Suprapubic skin (tissue), 4 donors: Measurements from ENCODE around the gene ABHD16A. TPM values are rescaled to one million over a fixed set of nuclear protein-coding genes. Genes with fewer than 3 reads are reported as not detected.
A peak's percentile ranks its signal among the peaks of the same experiment; 100 is the strongest.

Source experiments
- DNase-seq, 2 donors: peaks; one replicate each; pipeline ENCODE4 v3.0.0-alpha.2; 2019; ENCODE audit warnings: low spot score in 2 of 2
- H3K27ac ChIP-seq: fragments of 200-600 bp; sonication (generic); one replicate; pipeline ENCODE4 v1.5.1; 2019
- H3K27me3 ChIP-seq: fragments of 200-600 bp; sonication (generic); one replicate; pipeline ENCODE4 v1.5.1; 2019
- H3K36me3 ChIP-seq: fragments of 200-600 bp; sonication (generic); one replicate; pipeline ENCODE4 v1.5.1; 2019
- H3K4me1 ChIP-seq: fragments of 200-600 bp; sonication (generic); one replicate; pipeline ENCODE4 v1.5.1; 2019
- H3K4me3 ChIP-seq: fragments of 200-600 bp; sonication (generic); one replicate; pipeline ENCODE4 v1.5.1; 2019; ENCODE audit warnings: mild to moderate bottlenecking
- H3K9me3 ChIP-seq: fragments of 200-600 bp; sonication (generic); one replicate; pipeline ENCODE4 v1.5.1; 2019
- CTCF ChIP-seq, 2 donors: fragments of 200-600 bp in 1 of 2; fragments of 450-650 bp in 1 of 2; sonication (generic) in 1 of 2; IDR thresholded peaks; one replicate each; pipeline ENCODE4 v1.5.1; 2016 to 2019; ENCODE audit warnings: antibody characterized with exemption in 2 of 2, mild to moderate bottlenecking in 1 of 2, moderate library complexity in 1 of 2
- EP300 ChIP-seq: sonication (generic); formaldehyde crosslinking; IDR thresholded peaks from one replicate; pipeline ENCODE4 v1.6.1; 2017; ENCODE audit warnings: antibody characterized with exemption
- POLR2A ChIP-seq, 2 donors: fragments of 450-650 bp; IDR thresholded peaks; one replicate each; pipeline ENCODE4 v1.6.1; 2017; ENCODE audit warnings: antibody characterized with exemption in 2 of 2, mild to moderate bottlenecking in 2 of 2, moderate library complexity in 2 of 2
- POLR2AphosphoS5 ChIP-seq, 3 donors: sonication (generic); formaldehyde crosslinking; IDR thresholded peaks; one replicate each; pipeline ENCODE4 v1.6.1; 2017; ENCODE audit warnings: antibody characterized with exemption in 3 of 3
- WGBS: methylation state at CpG from one replicate; pipeline ENCODE4 v1.1.5; 2018; 5-methylcytosine and 5-hydroxymethylcytosine counted together
- total RNA-seq, 4 donors: library from RNA; depleted of rRNA; stranded (reverse); fragments of >200 nt; gene quantifications; one replicate each; pipeline ENCODE4 v1.1.0, GENCODE V29; 2016

ABHD16A gene
- total RNA-seq, 4 donors from 2014 or later: 49.4 to 68.2 (median 57.3) TPM

- WGBS: 87% methylated on average over 22 of the region's 25 CpGs
Measured at GRCh38 chr6:31723980-31724691, 21.0 kb upstream of the ABHD16A start.

GRCh38 chr6:31723245-31723979 lies 20.3 kb upstream of the ABHD16A start, which contains the start of gene MPIG6B:
Gene MPIG6B, plus strand, starts transcription at chr6:31723373. Its CDS starts 11 bp downstream, at chr6:31723384.
- no peaks in the 10 kb centered on the region for H3K9me3 ChIP-seq
- H3K36me3 ChIP-seq: peaks cover 25% of the 10 kb centered on the region
- no peak for DNase-seq
- no peak for TF ChIP-seq POLR2AphosphoS5 (IDR thresholded peaks at IDR 0.05)
- TF ChIP-seq CTCF (IDR thresholded peaks at IDR 0.05): no peak
- TF ChIP-seq POLR2A (IDR thresholded peaks at IDR 0.05): no peak
- TF ChIP-seq EP300: no peak
- peak within 1 kb of the TSS; percentile 88 for H3K27ac ChIP-seq
- WGBS: 84% methylated on average over 33 of the region's 46 CpGs
- no peak within 1 kb of the TSS for H3K4me3 ChIP-seq
- H3K27me3 ChIP-seq: no peaks in the 10 kb centered on the region
- peaks cover 46% of the 10 kb centered on the region for H3K4me1 ChIP-seq

More at GRCh38 chr6:31723980-31724691, 21.0 kb upstream of the ABHD16A start:
- no peak for TF ChIP-seq POLR2AphosphoS5 (IDR thresholded peaks at IDR 0.05)
- no peak for TF ChIP-seq POLR2A (IDR thresholded peaks at IDR 0.05)
- TF ChIP-seq EP300: no peak
- no peak for TF ChIP-seq CTCF (IDR thresholded peaks at IDR 0.05)
- H3K9me3 ChIP-seq: no peaks in the 10 kb centered on the region
- H3K36me3 ChIP-seq: peaks cover 25% of the 10 kb centered on the region
- DNase-seq: no peak
- no peak overlapping the region for H3K27ac ChIP-seq
- H3K4me1 ChIP-seq: peaks cover 46% of the 10 kb centered on the region
- H3K27me3 ChIP-seq: no peaks in the 10 kb centered on the region
- H3K4me3 ChIP-seq: no peak overlapping the region

DNA sequence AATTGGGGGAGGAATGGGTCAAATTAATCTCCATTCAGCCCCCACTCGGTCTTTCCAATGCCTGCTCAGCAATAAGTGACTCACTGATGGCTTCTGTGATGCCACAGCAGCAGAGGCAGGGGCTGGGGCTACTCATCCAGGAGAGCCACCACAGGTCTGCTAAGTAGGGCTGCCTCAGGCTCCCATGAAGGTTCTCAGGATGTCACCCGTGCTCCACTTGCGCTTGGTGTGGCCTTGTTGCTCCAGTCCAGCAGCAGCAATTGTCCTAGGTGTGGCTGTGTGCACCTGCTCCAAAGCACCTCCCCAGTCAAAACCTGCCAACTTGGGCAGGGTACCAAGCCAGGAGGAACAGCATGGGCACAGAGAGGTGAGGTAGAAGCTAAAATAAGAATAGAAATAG lies 19.0 kb upstream of the ABHD16A start:
- peaks cover 14% of the 10 kb centered on the region for H3K36me3 ChIP-seq
- peak overlapping the region; percentile 88 for H3K27ac ChIP-seq
- H3K4me3 ChIP-seq: no peak overlapping the region
- DNase-seq: no peak
- H3K9me3 ChIP-seq: no peaks in the 10 kb centered on the region
- 60% methylated on average over 1 of the region's 3 CpGs for WGBS
- TF ChIP-seq POLR2AphosphoS5 (IDR thresholded peaks at IDR 0.05): no peak
- no peaks in the 10 kb centered on the region for H3K27me3 ChIP-seq
- H3K4me1 ChIP-seq: peaks cover 50% of the 10 kb centered on the region

DNA sequence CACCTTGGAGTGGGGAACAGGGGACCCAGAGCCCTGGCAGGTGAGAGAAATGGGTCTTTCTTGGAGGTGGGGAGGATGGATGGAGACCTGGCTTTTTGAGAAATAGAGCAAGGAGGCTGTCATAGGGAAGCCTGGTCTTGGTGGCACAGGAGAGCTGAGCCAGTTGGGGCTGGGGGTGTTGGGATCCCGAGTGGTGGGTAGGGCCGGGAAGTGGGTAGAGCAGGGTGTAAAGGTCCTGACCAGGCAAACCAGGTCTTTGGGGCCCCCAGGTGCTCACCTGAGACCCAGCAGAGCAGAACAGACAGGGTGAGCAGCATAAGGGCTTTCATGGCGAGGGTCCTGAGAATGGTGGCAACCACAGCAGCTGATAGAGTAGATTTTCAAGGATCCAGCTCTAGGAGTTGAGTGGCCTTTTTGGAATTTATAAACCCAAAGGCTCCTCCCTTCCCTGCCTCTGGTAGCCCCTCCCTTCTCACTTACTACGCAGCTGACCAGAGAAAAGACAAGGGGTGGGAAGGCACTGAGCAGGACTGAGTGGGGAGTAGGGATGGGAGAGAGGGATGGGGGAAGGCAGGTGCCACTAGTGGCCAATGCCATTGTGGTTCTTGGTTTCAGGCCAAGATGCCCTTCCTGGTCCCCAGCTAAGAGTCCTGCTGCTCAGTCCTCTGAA lies 18.4 kb upstream of the ABHD16A start, which contains the start of gene LY6G6C:
Gene LY6G6C (minus strand): TSS at position 396 of the 670 bp plus-strand sequence. CDS start 67 bp downstream, at position 329.
- TF ChIP-seq EP300: no peak
- WGBS: 92% methylated on average over 4 of the region's 4 CpGs
- H3K4me1 ChIP-seq: peaks cover 55% of the 10 kb centered on the region

GRCh38 chr6:31720196-31720770 lies 17.2 kb upstream of the ABHD16A start:
- DNase-seq: no peak
- Histone ChIP-seq H3K9me3 (no peaks in the 10 kb centered on the region), H3K4me1 (peaks cover 55% of the 10 kb centered on the region), H3K4me3 (peak overlapping the region; percentile 16), H3K36me3 (no peaks in the 10 kb centered on the region), H3K27me3 (no peaks in the 10 kb centered on the region), H3K27ac (peak overlapping the region; percentile 88)
- 50% methylated on average over 5 of the region's 5 CpGs for WGBS
- TF ChIP-seq POLR2AphosphoS5 (IDR thresholded peaks at IDR 0.05) (no peak), POLR2A (IDR thresholded peaks at IDR 0.05) (no peak), CTCF (IDR thresholded peaks at IDR 0.05) (no peak), EP300 (no peak)

More for the DNA sequence above, 18.4 kb upstream of the ABHD16A start, which contains the start of gene LY6G6C:
- Histone ChIP-seq H3K9me3 (no peaks in the 10 kb centered on the region), H3K27ac (peak within 1 kb of the TSS; percentile 88), H3K27me3 (no peaks in the 10 kb centered on the region), H3K36me3 (peaks cover 7% of the 10 kb centered on the region), H3K4me3 (peak within 1 kb of the TSS; percentile 14)
- no peak for DNase-seq
